ENCODE results near the gene MSMB. TPM values are rescaled to one million over a fixed set of nuclear protein-coding genes. Genes with fewer than 3 reads are reported as not detected.

MSMB gene
- total and polyA plus RNA-seq, 2 of the 4 experiments (the other 2 are of a cell fraction): not detected

DNA sequence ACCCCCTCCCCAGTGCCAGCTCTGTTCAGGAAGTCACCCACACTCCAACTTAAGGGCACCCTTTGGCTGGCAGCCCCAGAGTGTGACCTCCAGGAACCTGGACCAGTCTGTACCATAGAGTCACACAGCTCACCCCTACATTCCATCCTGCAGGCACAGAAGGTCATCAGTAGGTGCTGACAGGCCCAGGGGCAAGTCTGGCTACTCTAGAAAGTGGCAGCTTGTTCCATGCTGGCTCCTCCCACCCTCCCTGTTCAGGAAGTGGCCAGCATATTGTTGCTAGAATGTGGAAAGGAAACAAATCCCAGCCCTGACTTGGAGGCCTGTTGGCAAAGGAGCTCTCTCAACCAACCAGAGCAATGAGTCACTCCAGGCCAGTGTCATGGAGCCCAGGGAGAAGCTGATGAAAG lies 12.5 kb downstream of the MSMB start:
- H2BK5ac ChIP-seq (ENCODE audit: low read depth, low read length, poor library complexity, severe bottlenecking): peak overlapping the region; percentile 52
- peak overlapping the region; percentile 72 for H2BK20ac ChIP-seq (ENCODE audit: low read depth, low read length)
- DNase-seq (peak; percentile 83), ATAC-seq (ENCODE audit: low read depth) (peak; percentile 43)
- H3K4me2 ChIP-seq (ENCODE audit: low read depth, low read length): no peak overlapping the region
- peak overlapping the region; percentile 38; the same call in 1 of the 2 replicates for H3K18ac ChIP-seq (ENCODE audit: low read depth, low read length)
- ChIA-PET POLR2A (ENCODE audit: unreplicated experiment) (interaction anchor here (0.6 kb wide), 1 partner anchor 25 kb away, joined by 3 read pairs; no protein-coding TSS in a partner anchor), CTCF (no interaction called here)
- H3K56ac ChIP-seq (ENCODE audit: extremely low read depth, insufficient read depth, low read length): no peak overlapping the region
- peak overlapping the region; percentile 61; the same call in 1 of the 2 replicates for H3K14ac ChIP-seq (replicated peaks; ENCODE audit: low read depth, low read length)
- TF ChIP-seq NFE2L2 (IDR thresholded peaks at IDR 0.05; ENCODE audit: low read depth, low read length) (no peak), MAFK (IDR thresholded peaks at IDR 0.05; ENCODE audit: low read depth, low read length) (no peak), CHD1 (IDR thresholded peaks at IDR 0.05; ENCODE audit: low read depth, low read length) (no peak), FOS (IDR thresholded peaks at IDR 0.05; ENCODE audit: low read depth, low read length) (no peak), RCOR1 (IDR thresholded peaks at IDR 0.05; ENCODE audit: insufficient replicate concordance, low read length) (no peak), MAZ (IDR thresholded peaks at IDR 0.05; ENCODE audit: borderline replicate concordance, low read depth, low read length) (no peak), RFX5 (IDR thresholded peaks at IDR 0.05; ENCODE audit: low read depth, low read length) (no peak), SMC3 (IDR thresholded peaks at IDR 0.05; ENCODE audit: low read depth, low read length) (no peak), BHLHE40 (IDR thresholded peaks at IDR 0.05; ENCODE audit: low read depth, low read length) (no peak), MXI1 (IDR thresholded peaks at IDR 0.05; ENCODE audit: borderline replicate concordance, low read depth, low read length) (no peak), CEBPB (IDR thresholded peaks at IDR 0.05; ENCODE audit: low read depth, low read length) (no peak), POLR2A (IDR thresholded peaks at IDR 0.05; ENCODE audit: low read depth, low read length) (no peak), RAD21 (IDR thresholded peaks at IDR 0.05; ENCODE audit: low read length) (no peak)
- TF ChIP-seq, protein P1, sequence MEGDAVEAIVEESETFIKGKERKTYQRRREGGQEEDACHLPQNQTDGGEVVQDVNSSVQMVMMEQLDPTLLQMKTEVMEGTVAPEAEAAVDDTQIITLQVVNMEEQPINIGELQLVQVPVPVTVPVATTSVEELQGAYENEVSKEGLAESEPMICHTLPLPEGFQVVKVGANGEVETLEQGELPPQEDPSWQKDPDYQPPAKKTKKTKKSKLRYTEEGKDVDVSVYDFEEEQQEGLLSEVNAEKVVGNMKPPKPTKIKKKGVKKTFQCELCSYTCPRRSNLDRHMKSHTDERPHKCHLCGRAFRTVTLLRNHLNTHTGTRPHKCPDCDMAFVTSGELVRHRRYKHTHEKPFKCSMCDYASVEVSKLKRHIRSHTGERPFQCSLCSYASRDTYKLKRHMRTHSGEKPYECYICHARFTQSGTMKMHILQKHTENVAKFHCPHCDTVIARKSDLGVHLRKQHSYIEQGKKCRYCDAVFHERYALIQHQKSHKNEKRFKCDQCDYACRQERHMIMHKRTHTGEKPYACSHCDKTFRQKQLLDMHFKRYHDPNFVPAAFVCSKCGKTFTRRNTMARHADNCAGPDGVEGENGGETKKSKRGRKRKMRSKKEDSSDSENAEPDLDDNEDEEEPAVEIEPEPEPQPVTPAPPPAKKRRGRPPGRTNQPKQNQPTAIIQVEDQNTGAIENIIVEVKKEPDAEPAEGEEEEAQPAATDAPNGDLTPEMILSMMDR (conservative IDR thresholded peaks at IDR 0.05; ENCODE audit: low read depth, low read length): no peak
- TF ChIP-seq, protein P2, sequence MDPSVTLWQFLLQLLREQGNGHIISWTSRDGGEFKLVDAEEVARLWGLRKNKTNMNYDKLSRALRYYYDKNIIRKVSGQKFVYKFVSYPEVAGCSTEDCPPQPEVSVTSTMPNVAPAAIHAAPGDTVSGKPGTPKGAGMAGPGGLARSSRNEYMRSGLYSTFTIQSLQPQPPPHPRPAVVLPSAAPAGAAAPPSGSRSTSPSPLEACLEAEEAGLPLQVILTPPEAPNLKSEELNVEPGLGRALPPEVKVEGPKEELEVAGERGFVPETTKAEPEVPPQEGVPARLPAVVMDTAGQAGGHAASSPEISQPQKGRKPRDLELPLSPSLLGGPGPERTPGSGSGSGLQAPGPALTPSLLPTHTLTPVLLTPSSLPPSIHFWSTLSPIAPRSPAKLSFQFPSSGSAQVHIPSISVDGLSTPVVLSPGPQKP (IDR thresholded peaks at IDR 0.05; ENCODE audit: borderline replicate concordance, low read depth, low read length): no peak
- TF ChIP-seq, protein P3, sequence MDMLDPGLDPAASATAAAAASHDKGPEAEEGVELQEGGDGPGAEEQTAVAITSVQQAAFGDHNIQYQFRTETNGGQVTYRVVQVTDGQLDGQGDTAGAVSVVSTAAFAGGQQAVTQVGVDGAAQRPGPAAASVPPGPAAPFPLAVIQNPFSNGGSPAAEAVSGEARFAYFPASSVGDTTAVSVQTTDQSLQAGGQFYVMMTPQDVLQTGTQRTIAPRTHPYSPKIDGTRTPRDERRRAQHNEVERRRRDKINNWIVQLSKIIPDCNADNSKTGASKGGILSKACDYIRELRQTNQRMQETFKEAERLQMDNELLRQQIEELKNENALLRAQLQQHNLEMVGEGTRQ (IDR thresholded peaks at IDR 0.05; ENCODE audit: low read depth, low read length): no peak
- intact Hi-C loops (cut with micrococcal nuclease): no loop called here
- H3K9me3 ChIP-seq (ENCODE audit: control insufficient read depth, insufficient read depth, low read length): no peaks in the 10 kb centered on the region
- in situ Hi-C loops (cut with MboI; ENCODE audit: low sequenced_read_pairs): no loop called here
- peak overlapping the region; percentile 75 for H3K4ac ChIP-seq (ENCODE audit: low read depth, low read length)
- peaks cover 6% of the 10 kb centered on the region; the same call in 1 of the 2 replicates for H3K4me1 ChIP-seq (ENCODE audit: control insufficient read depth, insufficient read depth, low read length)
- peaks cover 5% of the 10 kb centered on the region; the same call in 1 of the 2 replicates for H4K20me1 ChIP-seq (ENCODE audit: insufficient read depth, low read length)
- peak overlapping the region; percentile 6; the same call in 1 of the 2 replicates for H3K23ac ChIP-seq (ENCODE audit: low read depth, low read length)
- H2BK120ac ChIP-seq (ENCODE audit: low read depth, low read length): peak overlapping the region; percentile 71
- H2AK5ac ChIP-seq (ENCODE audit: low read depth, low read length): no peak overlapping the region
- peak overlapping the region; percentile 73 to 90; a peak in 3 of 4 replicates for H4K8ac ChIP-seq (ENCODE audit: low read depth in 2 of 2, low read length in 2 of 2)
- no peaks in the 10 kb centered on the region for H3K36me3 ChIP-seq (ENCODE audit: control insufficient read depth, insufficient read depth, low read length)
- peak overlapping the region; percentile 53 for H2AK9ac ChIP-seq (replicated peaks; ENCODE audit: low read depth, low read length, poor library complexity)
- dilution Hi-C loops (cut with HindIII; ENCODE audit: low sequenced_read_pairs, unreplicated experiment): no loop called here
- H3K27ac ChIP-seq (ENCODE audit: insufficient read depth, low read length): peak overlapping the region; percentile 30; the same call in 1 of the 2 replicates
- H4K5ac ChIP-seq (ENCODE audit: low read depth, low read length): peak overlapping the region; percentile 83
- BruUV-seq (replicated peaks): no TSS peak
- H3K27me3 ChIP-seq (ENCODE audit: control insufficient read depth, insufficient read depth, low read length): no peaks in the 10 kb centered on the region; the same call in 1 of the 2 replicates
- H3K4me3 ChIP-seq (ENCODE audit: insufficient read depth, low read depth, low read length): no peak overlapping the region
- H2AFZ ChIP-seq (replicated peaks; ENCODE audit: low read length, poor library complexity): peak overlapping the region; percentile 92
- peak overlapping the region; percentile 67 for H4K91ac ChIP-seq (ENCODE audit: insufficient read depth, low read depth, low read length)
- no peaks in the 10 kb centered on the region for H3K9me1 ChIP-seq (ENCODE audit: insufficient read depth, low read length)
- H3K9ac ChIP-seq (ENCODE audit: low read depth, low read length): no peak overlapping the region
- H3K79me1 ChIP-seq (ENCODE audit: low read depth in 1 of 2, low read length in 2 of 2): peaks cover 3% of the 10 kb centered on the region in 2 experiments; a peak in 1 of 4 replicates
- H2BK15ac ChIP-seq (ENCODE audit: low read depth, low read length): no peak overlapping the region
